HG03442 (cell line): ENCODE data around the gene BANP.

Experiments used
- ATAC-seq: cut with Tn5 transposase; IDR thresholded peaks from one replicate; pipeline ENCODE4 v1.9.1; 2021; ENCODE audit warnings: mild to moderate bottlenecking, moderate library complexity; ENCODE audit not compliant: unreplicated experiment

Gene BANP

DNA sequence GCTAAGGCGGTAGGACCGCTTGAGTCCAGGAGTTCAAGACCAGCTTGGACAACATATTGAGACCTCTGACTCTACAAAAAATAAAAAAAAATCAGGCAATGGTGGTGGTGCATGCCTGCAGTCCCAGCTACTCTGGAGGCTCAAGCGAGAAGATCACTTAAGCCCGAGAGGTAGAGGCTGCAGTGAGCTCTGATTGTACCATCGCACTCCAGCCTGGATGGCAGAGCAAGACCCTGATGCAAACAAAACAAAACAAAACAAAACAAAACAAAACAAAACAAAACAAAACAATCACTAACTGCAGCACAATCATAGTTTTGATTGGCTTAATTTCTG, 2.5 kb upstream of the BANP start:
- ATAC-seq = no peak

DNA sequence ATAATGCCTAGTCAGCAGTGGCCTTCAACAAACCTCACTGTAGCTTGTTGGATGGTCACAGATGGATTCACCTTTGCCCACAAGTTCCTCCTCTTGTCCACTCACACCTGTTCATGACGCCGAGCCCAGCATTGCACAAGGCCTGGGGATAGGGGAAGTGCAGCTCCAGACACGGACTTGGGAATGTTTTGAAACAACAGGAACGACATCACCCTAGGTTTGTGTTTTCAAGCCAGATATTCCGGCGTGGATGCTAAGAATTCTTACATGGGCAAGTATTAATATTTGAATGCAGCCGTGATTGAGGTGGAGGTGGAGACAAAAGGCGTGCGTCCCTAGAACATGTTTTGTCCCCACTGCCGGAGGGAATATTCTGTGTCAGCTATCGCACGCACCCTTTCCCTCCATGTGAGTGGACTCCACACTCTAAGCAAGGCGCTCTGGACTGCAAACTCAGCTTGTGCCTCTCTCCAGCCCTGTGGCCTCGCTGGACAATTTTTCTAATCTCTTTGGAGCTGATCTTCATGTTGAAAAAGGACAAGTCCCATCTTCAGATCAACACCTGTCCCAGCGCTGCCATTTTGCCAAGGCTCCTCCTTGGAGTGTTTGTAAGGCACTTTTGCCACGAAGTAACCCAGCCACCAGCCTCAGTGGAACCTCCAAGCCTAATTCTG, 2.0 kb upstream of the BANP start:
- ATAC-seq = no peak

- no peak for ATAC-seq
Measured at GRCh38 chr16:87951552-87952538, 611 bp downstream of the BANP start.

- ATAC-seq = no peak
Measured at GRCh38 chr16:87952751-87953150, 1.5 kb downstream of the BANP start.

- ATAC-seq = no peak
Measured at GRCh38 chr16:87953308-87954215, 2.3 kb downstream of the BANP start.

DNA sequence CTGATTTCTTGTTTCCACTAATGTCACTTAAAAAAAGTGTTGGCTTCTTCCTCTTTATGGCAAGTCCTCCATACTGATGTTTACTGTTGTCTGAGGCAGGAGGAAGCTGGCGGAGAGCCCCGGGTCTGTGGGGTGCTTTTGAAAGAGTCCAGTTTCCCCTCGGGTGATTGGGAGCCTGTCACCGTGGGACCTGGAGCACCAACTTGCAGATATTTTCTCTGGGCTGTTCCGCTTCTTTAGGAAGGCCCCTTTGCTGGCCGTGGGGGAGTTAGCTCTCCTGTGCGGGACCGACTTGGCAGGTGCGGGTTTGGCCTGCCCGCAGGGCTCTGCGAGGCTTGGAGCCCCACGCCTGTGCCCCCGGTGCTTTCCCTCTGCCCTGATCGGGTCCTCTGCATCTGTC, 3.1 kb downstream of the BANP start:
- no peak for ATAC-seq

DNA sequence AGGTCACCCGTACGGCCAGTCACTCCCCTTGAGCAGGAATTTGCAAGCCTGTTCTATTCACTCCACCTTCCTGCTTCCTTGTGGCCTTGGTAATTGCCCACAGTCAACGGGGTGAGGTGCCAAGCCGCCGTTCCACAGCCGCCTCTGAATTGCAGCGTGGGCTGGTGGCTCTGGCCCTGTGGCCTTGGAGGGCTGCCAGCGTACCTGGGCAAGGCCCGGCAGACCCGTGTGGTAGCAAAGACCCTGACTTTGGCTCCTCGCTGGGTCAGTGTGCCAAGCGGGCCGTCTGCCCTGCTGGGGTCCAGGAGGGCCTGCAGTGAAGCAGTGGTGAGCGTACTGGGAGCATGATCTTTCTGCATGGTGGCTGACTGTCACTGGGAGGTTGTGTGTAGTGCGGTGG, 3.6 kb downstream of the BANP start:
- no peak for ATAC-seq

GRCh38 chr16:87955302-87956097, 4.3 kb downstream of the BANP start:
- no peak for ATAC-seq

GRCh38 chr16:87956098-87956364, 4.8 kb downstream of the BANP start:
- ATAC-seq = no peak

- ATAC-seq = no peak
Measured at GRCh38 chr16:87956365-87957231, 5.4 kb downstream of the BANP start.

GRCh38 chr16:87957296-87958094, 6.3 kb downstream of the BANP start:
- no peak for ATAC-seq

DNA sequence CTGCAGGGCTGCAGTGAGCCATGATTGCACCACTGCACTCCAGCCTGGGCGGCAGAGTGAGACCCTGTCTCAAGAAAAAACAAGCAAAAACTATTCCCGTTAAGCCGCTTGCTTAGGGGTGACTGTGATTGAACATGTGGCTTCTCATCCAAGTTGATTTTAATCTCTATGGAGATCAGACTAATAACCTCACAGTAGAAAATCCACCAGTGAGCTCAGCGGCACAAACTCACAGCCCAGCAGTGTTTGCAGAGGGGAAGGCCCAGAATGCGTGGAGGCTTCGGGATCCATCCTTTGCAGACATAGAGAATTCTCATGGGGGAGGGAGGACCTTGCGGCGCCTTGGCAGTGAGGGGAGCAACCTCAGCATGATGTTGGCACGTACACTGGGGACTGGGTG, 7.4 kb downstream of the BANP start:
- ATAC-seq = no peak

DNA sequence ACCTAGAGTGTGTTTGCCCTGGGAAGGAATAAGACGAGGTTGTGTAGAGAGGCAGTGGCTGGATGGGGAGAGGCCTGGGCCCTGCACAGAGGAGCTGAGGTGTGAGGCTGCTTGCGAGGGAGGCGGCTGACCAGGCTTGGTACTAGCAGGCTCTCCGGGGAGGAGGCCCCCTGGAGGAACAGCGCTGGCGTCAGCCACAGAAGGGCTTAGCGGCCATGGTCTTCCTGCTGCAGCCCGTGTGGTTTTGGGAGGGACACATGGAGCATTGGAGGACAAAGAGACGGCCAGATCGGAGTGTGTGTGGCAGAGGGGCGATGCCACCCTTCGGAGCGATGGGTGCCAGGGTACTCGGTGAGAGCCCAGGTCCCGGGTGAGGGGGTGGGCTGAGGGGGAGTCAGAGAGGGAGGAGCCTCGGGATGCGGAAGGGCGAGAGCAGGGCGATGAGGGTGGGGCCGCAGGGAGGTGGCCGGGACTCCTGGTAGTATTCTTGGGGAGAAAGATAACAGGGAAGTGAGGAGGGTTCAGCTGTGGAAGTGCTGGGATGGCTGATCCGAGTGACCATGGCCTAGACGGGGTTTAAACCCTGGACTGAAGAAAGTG, 8.3 kb downstream of the BANP start:
- no peak for ATAC-seq

DNA sequence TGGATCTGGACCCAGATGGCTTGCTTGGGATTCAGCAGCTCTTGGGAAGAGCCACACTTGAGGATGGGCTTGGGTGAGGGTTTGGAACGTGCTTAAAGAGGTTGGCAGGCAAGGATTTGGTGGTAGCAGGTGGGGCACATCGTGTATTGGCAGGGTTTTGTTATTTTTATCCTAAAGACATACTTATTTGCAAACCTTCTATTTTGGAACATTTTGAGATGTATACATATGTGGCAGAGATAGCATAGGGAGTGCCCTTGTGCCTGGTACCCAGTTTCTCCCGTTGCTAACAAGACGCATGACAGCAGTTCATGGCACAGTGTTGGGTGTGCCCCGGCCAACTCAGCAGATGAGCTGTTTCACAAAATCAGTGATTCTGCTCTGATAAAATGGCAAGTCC, 9.1 kb downstream of the BANP start:
- ATAC-seq = no peak

DNA sequence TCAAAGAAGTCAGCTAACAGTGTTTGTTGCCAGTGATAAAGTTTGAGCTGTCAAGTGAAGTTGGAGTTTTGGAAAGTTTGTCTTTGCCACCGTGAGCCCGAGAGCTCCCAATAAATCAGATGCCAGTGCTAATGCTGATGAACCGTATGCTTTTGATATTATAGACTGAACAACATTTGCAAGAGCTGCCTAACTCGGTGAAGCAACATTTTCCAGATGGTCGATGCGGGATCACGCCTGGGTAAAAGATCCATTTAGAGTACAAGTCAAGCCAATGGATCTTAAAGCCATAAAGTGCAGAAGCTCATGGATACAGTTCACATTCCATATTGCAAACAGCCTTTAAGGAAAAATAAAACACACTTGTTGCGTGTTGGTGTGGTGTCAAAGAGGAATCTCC, 9.6 kb downstream of the BANP start:
- ATAC-seq = no peak

DNA sequence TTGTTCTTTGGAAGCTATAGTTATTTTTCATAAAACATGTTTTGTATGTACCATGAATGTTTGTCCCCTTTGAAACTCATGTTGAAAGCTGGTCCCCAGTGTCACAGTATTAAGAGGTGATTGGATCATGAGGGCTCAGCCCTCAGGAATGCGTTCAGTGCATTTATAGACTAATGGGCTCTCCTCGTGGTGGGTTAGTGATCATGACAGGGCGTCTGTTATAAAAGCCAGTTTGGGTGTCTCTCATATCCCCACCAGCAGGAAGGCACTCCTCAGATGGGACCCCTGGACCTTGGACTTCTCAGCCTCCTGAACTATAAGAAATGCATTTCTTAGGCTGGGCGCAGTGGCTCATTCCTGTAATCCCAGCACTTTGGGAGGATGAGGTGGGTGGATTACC, 10.4 kb downstream of the BANP start:
- no peak for ATAC-seq

DNA sequence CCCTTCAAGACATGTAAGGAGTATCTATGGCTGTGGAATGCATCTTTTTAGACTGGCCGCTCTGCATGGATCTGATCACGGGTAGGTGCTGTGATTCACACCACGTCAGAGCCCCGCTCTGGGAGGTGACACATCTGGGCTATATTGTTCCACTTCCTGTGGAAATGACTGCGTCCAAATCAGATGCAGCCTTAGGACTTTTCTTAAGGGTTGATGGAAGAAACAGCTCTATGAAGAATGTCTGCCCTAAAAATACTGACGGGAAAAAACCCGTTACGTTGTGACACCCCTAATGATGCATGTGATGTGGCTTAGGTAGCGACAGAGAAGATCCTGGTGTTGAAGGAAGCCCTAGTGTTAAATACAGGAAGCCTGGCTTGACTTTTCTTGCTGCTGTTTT, 12.2 kb downstream of the BANP start:
- ATAC-seq = no peak

GRCh38 chr16:87964049-87964659, 12.9 kb downstream of the BANP start:
- no peak for ATAC-seq
